ENCODE measurements around the gene RUNX1.

GRCh38 chr21:34892209-34892608 lies 156.9 kb downstream of the RUNX1 start:
- TF ChIP-seq, protein P1, sequence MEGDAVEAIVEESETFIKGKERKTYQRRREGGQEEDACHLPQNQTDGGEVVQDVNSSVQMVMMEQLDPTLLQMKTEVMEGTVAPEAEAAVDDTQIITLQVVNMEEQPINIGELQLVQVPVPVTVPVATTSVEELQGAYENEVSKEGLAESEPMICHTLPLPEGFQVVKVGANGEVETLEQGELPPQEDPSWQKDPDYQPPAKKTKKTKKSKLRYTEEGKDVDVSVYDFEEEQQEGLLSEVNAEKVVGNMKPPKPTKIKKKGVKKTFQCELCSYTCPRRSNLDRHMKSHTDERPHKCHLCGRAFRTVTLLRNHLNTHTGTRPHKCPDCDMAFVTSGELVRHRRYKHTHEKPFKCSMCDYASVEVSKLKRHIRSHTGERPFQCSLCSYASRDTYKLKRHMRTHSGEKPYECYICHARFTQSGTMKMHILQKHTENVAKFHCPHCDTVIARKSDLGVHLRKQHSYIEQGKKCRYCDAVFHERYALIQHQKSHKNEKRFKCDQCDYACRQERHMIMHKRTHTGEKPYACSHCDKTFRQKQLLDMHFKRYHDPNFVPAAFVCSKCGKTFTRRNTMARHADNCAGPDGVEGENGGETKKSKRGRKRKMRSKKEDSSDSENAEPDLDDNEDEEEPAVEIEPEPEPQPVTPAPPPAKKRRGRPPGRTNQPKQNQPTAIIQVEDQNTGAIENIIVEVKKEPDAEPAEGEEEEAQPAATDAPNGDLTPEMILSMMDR (IDR thresholded peaks at IDR 0.05 in 8 of 11, conservative IDR thresholded peaks at IDR 0.05 in 3 of 11): no peak
- no peak for TF ChIP-seq POLR2A (IDR thresholded peaks at IDR 0.05)

Data from spleen (tissue), 7 donors.